ENCODE results near the gene SCYL2.

DNA sequence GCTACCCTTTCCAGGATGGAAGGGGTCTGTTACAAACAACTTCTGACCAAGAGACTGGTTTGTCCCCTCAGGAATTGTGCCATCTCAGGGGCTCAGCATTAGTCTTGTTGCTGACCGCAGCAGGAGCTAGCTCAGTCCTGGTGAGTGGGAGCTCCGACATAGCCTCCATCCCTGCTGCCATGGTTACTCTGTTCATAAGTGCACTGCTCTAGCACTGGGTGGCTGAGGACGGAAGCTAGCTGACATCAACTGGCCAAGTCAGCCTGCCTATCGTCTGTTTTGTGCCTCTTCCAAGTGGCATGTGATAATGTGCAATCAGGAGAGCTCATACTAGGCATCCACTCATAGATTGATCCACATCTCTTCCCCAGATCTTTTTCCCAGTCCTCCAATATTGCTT lies 97.3 kb downstream of the SCYL2 start:
- TF ChIP-seq MAFK (conservative IDR thresholded peaks at IDR 0.05 in 1 of 2, IDR thresholded peaks at IDR 0.05 in 1 of 2; ENCODE audit: low read length in 2 of 2), result no peak
- TF ChIP-seq, protein P1, sequence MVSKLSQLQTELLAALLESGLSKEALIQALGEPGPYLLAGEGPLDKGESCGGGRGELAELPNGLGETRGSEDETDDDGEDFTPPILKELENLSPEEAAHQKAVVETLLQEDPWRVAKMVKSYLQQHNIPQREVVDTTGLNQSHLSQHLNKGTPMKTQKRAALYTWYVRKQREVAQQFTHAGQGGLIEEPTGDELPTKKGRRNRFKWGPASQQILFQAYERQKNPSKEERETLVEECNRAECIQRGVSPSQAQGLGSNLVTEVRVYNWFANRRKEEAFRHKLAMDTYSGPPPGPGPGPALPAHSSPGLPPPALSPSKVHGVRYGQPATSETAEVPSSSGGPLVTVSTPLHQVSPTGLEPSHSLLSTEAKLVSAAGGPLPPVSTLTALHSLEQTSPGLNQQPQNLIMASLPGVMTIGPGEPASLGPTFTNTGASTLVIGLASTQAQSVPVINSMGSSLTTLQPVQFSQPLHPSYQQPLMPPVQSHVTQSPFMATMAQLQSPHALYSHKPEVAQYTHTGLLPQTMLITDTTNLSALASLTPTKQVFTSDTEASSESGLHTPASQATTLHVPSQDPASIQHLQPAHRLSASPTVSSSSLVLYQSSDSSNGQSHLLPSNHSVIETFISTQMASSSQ (IDR thresholded peaks at IDR 0.05; ENCODE audit: low read depth), result no peak
- TF ChIP-seq, protein P1 (CRISPR knock-in tag; IDR thresholded peaks at IDR 0.05; ENCODE audit: borderline replicate concordance), result no peak

Measured in HepG2 (cell line).